Activated CD8-positive, alpha-beta memory T cell treated with anti-CD3 and anti-CD28 coated beads for 24 hours (primary cell): ENCODE measurements around the gene SLC12A7.
A peak's percentile ranks its signal among the peaks of the same experiment; 100 is the strongest.

Experiments
- DNase-seq: peaks from one replicate; pipeline ENCODE4 v3.0.0-alpha.2; 2020

SLC12A7 gene

GRCh38 chr5:1124205-1125029 lies 12.6 kb upstream of the SLC12A7 start:
- no peak for DNase-seq

- no peak for DNase-seq
These were observed 11.7 kb upstream of the SLC12A7 start for GRCh38 chr5:1123418-1124147.

GRCh38 chr5:1122511-1123294 lies 10.8 kb upstream of the SLC12A7 start:
- DNase-seq = no peak

GRCh38 chr5:1121891-1122290 lies 10.0 kb upstream of the SLC12A7 start:
- DNase-seq = no peak

- DNase-seq = no peak
These were observed 9.2 kb upstream of the SLC12A7 start for GRCh38 chr5:1121044-1121443.

GRCh38 chr5:1120236-1120999 lies 8.6 kb upstream of the SLC12A7 start:
- DNase-seq = no peak

GRCh38 chr5:1119312-1119831 lies 7.5 kb upstream of the SLC12A7 start:
- no peak for DNase-seq

GRCh38 chr5:1118738-1119137 lies 6.9 kb upstream of the SLC12A7 start:
- no peak for DNase-seq

- no peak for DNase-seq
These were observed 6.4 kb upstream of the SLC12A7 start for GRCh38 chr5:1118231-1118698.

GRCh38 chr5:1116977-1117376 lies 5.1 kb upstream of the SLC12A7 start:
- no peak for DNase-seq

GRCh38 chr5:1116109-1116740 lies 4.4 kb upstream of the SLC12A7 start:
- no peak for DNase-seq

- no peak for DNase-seq
These were observed 3.4 kb upstream of the SLC12A7 start for GRCh38 chr5:1115123-1115815.

- DNase-seq = no peak
These were observed 2.1 kb upstream of the SLC12A7 start for GRCh38 chr5:1113805-1114586.

- DNase-seq = no peak
These were observed 1.4 kb upstream of the SLC12A7 start for GRCh38 chr5:1113332-1113690.

- DNase-seq = no peak
These were observed 901 bp upstream of the SLC12A7 start for GRCh38 chr5:1112596-1113331.

- peak; percentile 69 for DNase-seq
These were observed 579 bp downstream of the SLC12A7 start for GRCh38 chr5:1111241-1111726.

GRCh38 chr5:1110307-1111240 lies 1.3 kb downstream of the SLC12A7 start:
- DNase-seq = peak; percentile 73
